ENCODE results near the gene NDUFS2.

- TF ChIP-seq CTCF (IDR thresholded peaks at IDR 0.05) = no peak
- no peak for TF ChIP-seq POLR2A (IDR thresholded peaks at IDR 0.05)
Observed at GRCh38 chr1:161260376-161261260, 58.5 kb downstream of the NDUFS2 start.

Measured in lower leg skin (tissue), 3 donors.